Measurements from ENCODE around the gene IGFBP1. TPM values are rescaled to one million over a fixed set of nuclear protein-coding genes. Genes with fewer than 3 reads are reported as not detected.
A peak's percentile ranks its signal among the peaks of the same experiment; 100 is the strongest.

Gene IGFBP1
- total and polyA plus RNA-seq, 2 of the 13 experiments (the other 11 are each of a cell fraction or from before 2014, with no cell fraction given), result 5.4 to 885 TPM

- TF ChIP-seq ZNF562 (CRISPR knock-in tag; IDR thresholded peaks at IDR 0.05; ENCODE audit: borderline replicate concordance) (no peak), ZNF800 (CRISPR knock-in tag; IDR thresholded peaks at IDR 0.05) (peak; percentile 85), ZBTB43 (CRISPR knock-in tag; conservative IDR thresholded peaks at IDR 0.05) (peak; percentile 99), ARNT2 (CRISPR knock-in tag; IDR thresholded peaks at IDR 0.05; ENCODE audit: low read depth) (peak; percentile 85), ZNF234 (CRISPR knock-in tag; conservative IDR thresholded peaks at IDR 0.05) (peak; percentile 57; the same call in 1 of the 2 replicates), KLF13 (CRISPR knock-in tag; IDR thresholded peaks at IDR 0.05) (no peak), ZMYM2 (CRISPR knock-in tag; IDR thresholded peaks at IDR 0.05) (peak; percentile 70; the same call in 1 of the 2 replicates), ZNF580 (CRISPR knock-in tag; IDR thresholded peaks at IDR 0.05; ENCODE audit: borderline replicate concordance, low read depth) (no peak), ZNF362 (CRISPR knock-in tag; IDR thresholded peaks at IDR 0.05; ENCODE audit: borderline replicate concordance) (peak; percentile 60; the same call in 1 of the 2 replicates), ZNF639 (CRISPR knock-in tag; conservative IDR thresholded peaks at IDR 0.05) (peak; percentile 81), SMARCE1 (IDR thresholded peaks at IDR 0.05; ENCODE audit: borderline replicate concordance) (no peak), TP53 (CRISPR knock-in tag; conservative IDR thresholded peaks at IDR 0.05) (no peak), LRRFIP1 (CRISPR knock-in tag; conservative IDR thresholded peaks at IDR 0.05) (0 out of 2 replicates have a peak, but pooled peaks have one; percentile 49), ZNF225 (CRISPR knock-in tag; IDR thresholded peaks at IDR 0.05) (peak; percentile 92), SNAPC5 (CRISPR knock-in tag; IDR thresholded peaks at IDR 0.05; ENCODE audit: borderline replicate concordance) (no peak), ZNF207 (IDR thresholded peaks at IDR 0.05; ENCODE audit: borderline replicate concordance) (no peak), ZKSCAN5 (CRISPR knock-in tag; IDR thresholded peaks at IDR 0.05) (no peak)
Observed at GRCh38 chr7:45888185-45888992, at the start of gene IGFBP1 (continued).

Measured in HepG2 (cell line).